Left hindlimb (tissue), 1 donor: ENCODE data around the gene STK32B.
"Not testable (repeated sequence)": the region's sequence is repeated elsewhere in the genome, so short reads cannot be mapped to it uniquely, and the experiment has no call there.

ENCODE experiments used
- DNase-seq: peaks from one replicate; pipeline ENCODE4 v3.0.0-alpha.2; 2018

Gene STK32B

DNA sequence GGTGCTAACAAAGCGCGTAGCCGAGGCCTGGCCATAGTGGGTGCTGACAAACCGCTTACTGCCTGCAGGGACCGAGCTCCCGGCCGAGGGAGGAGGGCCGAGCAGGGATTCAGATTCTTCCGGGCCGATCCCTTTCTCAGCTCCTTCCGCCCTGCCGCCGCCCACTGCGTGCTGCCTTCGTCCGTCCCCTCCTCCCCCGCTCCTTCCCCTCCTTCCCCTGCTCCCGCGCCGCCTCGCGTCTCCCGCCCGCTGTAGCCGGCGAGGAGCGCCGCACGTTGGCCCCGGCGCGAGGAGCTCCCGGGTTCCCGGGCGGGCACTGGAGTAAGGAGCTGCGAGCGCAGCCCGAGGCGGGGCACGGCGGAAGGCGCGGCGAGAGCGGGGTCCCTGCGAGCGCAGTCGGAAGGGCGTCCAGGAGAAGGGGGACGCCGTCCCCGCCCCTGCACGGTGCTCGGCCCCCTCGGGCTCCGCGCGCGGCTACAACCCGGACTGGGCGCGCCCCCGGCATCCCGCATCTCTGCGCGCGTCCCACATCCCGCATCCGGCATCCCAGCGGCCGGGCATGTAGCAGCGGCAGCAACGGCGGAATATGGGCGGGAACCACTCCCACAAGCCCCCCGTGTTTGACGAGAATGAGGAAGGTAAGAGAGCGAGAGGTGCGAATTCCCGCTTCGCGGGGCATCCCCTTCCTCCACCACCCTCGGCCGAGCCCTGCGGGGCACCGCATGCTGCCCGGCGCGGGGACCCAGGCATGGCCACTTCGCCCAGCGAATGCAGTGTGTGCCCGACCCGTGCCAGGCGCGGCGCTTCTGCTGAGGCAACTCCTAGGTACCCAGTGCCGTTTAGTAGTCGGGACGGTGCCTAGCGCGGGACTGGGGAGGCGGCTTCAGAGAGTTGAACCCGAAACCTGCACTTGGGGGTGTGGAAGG is at the start of gene STK32B:
STK32B (plus strand) TSS at position 203 of the 926 bp plus-strand sequence.
- DNase-seq, result peak; percentile 84

DNA sequence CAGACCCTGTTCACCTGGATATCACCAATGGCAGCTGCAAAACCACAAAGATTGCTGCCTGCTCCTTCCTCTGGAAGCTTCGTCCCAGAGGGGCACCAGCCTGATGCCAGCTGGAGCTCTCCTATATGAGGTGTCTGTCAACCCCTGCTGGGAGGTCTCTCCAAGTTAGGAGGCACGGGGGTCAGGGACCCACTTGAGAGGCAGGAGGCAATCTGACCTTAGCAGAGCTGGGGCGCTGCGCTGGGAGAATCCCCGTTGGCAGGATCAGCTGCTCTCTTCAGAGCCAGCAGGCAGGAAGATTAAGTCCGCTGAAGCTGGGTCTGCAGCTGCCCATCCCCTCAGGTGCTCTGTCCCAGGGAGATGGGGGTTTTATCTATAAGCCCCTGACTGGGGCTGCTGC is 49.6 kb upstream of the STK32B start:
- not testable (repeated sequence) for DNase-seq

DNA sequence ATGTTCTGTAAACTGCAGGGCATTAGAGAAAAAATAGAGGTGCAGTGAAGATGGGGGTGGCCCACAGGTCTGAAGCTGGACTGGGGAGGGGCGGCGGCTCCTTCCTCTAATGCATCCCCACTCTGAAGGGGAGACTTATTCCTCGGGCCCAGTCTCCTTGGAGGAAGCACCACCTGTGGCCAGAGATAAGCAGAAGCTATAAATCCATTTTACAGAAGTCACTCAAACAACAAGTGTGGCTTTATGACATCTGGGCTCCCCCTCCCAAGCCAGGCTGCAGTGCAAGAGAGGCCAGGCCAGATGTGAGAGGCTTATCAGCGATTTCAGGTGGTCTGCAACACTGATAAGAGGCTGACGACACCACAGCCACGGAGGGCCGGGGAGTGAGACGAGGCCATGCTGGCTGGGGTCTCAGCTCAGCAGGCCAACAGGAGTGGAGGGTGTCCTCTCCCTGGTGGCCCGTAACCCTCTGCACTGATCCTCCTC is 47.9 kb upstream of the STK32B start:
- no peak for DNase-seq

DNA sequence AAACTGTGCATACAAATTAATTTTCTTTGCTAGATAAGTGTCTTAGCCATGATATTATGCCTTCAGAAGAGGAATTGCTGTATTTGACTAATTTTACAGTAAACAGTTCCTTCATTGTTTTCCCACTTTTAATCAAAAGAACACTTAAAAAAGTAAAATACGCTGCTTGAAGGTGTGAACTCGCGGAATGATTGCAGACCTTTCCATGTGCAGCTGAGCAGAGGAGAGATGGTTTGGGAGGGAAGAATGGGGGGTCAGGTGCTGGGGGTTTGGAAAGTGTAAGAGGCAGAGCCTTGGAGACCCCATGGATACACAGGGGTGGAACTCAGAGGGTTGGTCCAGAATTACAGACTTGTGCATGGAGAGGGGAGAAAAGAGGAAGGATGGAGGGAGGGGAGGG is 47.4 kb upstream of the STK32B start:
- no peak for DNase-seq

GRCh38 chr4:5004496-5004895 is 46.8 kb upstream of the STK32B start:
- DNase-seq, result no peak

- not testable (repeated sequence) for DNase-seq
These were observed 44.3 kb upstream of the STK32B start for GRCh38 chr4:5006932-5007331.

- no peak for DNase-seq
These were observed 41.5 kb upstream of the STK32B start for GRCh38 chr4:5009796-5010195.

- DNase-seq, result no peak
These were observed 40.3 kb upstream of the STK32B start for GRCh38 chr4:5010984-5011383.

DNA sequence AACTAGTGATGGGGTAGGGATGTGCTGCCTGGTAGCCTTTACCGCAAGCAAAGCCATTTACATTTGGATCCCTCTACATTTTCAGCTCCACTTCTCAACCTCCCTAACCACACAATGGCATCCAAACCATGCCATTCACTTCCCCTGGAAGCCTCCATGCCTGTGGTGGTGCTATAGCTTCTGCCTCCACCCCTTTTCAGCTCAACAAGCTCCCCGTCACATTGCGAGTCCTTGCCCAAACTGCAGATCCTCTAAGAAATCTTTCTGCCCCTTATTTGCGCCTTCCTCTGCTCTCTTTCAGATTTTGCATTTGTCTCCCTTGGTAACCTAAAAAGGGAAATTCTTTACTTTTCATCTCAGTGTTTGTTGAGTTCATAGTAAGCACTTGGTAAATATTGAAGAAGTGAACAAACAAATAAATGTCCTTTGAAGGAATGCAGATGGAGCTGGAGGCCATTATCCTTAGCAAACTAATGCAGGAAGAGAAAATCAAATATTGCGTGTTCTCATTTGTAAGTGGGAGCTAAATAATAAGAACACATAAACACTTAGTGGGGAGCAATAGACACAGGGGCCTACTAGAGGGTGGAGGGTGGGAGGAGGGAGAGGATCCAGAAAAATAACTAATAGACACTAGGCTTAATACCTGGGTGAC is 38.9 kb upstream of the STK32B start:
- no peak for DNase-seq

DNA sequence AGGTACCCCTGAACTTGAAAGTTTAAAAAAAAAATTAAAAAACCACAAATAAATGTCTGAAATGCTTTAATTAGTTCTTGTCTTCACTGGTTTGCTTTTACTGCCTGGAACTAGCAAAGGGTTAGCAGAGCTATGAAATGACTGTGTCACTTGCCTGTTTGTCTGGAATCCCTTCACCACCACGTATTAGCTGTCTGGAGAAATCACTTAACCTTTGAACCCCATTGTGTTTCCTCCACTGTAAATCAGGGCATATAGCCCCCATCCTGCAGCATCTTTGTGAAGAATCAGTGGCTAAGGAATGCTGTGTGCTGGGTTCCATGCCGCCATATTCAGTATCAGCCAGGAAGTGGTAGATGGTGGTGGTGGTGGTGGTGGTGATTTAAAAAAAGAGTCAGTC is 38.3 kb upstream of the STK32B start:
- DNase-seq, result no peak

- DNase-seq, result no peak
These were observed 37.1 kb upstream of the STK32B start for GRCh38 chr4:5014007-5014682.

GRCh38 chr4:5018096-5018495 is 33.2 kb upstream of the STK32B start:
- no peak for DNase-seq

DNA sequence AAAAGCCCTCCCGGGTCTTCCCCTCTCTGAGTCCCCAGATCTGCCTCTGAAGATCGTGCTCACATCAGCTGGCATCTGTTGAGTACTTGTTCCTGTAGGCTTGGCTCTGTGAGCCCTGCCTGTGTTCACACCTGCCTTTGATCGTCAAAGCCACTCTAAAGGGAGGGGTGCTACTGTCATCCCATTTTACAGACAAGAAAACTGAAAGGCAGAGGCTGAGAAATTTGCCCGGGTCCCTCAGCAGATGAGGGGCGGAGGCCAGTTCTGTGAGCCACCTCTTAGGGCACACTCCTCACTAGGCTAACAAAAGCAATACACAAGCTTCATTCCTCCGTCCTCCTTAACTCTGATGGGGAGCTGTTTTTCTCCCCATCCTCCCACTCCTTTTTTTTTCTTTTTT is 32.7 kb upstream of the STK32B start:
- no peak for DNase-seq

GRCh38 chr4:5019274-5019673 is 32.0 kb upstream of the STK32B start, which contains the start of gene CYTL1:
TSS of gene CYTL1 (minus strand) at chr4:5019458. CDS start at chr4:5019445, 13 bp downstream.
- DNase-seq, result peak; percentile 57

GRCh38 chr4:5019796-5020195 is 31.5 kb upstream of the STK32B start:
- DNase-seq, result no peak

DNA sequence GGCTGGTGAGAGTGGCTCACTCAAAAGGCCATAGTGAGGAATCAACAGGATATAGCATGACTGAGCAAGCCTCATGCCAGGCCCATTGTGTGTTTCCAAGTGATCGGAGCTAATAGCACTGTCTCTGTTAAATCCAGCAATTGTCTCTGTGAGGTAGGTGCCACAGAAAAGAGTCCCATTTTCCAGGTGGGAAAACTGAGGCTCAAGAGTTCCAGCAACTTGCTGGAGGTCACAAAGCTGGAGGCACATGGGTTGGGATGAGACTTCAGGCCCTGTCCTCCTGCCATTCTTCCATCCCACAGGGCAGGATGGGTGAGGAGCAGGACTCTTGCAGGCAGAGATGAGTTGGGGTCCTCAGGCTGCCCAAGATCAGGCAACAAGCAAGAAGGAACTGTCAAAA is 30.9 kb upstream of the STK32B start:
- no peak for DNase-seq

DNA sequence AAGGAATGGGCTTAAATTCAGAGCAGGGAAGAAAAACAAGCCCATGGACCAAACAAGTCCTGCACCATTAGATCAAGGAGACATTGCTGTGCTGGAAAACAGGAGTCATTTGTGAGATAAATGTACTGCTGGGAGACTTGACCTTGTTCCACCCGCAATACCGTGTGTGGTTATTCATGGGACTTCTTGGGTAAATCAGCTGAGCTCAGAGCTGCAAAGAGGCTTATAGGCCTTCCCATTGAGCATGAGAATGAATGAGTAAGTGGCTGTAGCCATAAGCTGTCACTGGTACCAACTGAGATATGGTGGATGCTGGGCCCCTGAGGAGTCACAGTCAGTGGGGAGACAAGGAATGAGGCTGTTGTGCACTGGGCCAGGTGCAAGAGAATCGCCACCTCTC is 29.7 kb upstream of the STK32B start:
- DNase-seq, result no peak

GRCh38 chr4:5024673-5025072 is 26.6 kb upstream of the STK32B start:
- DNase-seq, result no peak

GRCh38 chr4:5026371-5026770 is 24.9 kb upstream of the STK32B start:
- no peak for DNase-seq

- no peak for DNase-seq
These were observed 23.9 kb upstream of the STK32B start for GRCh38 chr4:5027346-5027745.

DNA sequence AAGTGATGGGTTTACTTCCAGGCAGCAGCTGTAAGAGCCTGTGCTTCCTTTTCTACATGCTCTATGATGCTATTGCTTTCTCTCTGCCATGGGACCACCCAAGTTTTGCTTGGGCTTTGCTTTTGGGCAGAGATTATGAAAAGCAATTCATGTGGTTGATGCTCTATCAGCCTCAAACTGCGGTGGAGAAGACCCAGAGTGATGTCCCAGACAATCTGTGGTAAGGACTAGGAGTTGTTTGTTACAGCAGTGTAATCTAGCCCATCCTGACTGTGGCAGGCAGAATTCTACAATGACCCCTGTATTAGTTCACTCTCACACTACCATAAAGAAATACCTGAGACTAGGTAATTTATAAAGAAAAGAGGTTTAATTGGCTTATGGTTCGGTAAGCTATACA is 22.8 kb upstream of the STK32B start:
- DNase-seq, result no peak

DNA sequence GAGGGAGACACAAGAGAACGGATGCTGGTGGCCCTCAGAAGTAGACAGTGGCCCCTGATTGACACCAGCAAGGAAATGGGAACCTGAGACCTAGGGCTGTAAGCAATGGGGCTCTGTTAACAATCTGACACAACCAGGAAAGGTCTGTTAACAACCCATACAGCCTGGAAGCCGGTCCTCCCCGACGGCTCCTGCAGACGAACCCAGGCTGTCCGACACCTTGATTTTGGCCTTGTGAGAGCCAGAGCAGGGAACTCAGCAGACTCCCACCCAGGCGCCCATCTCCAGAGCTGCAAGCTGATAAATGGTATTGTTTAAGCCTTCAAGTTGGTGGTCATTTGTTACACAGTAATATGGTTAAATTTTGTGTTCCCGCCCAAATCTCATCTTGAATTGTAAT is 21.8 kb upstream of the STK32B start:
- DNase-seq, result no peak

- DNase-seq, result no peak
These were observed 21.1 kb upstream of the STK32B start for GRCh38 chr4:5030221-5030620.
